SK-N-SH treated with all-trans-retinoic acid at 6 μM for 48 hours (cell line): ENCODE measurements around the gene MAML2.

ENCODE experiments used
- ATAC-seq: fragments of 200-7000 bp; cut with Tn5 transposase; 3 replicates; pipeline ENCODE4 v1.9.1; 2020; ENCODE audit warnings: mild to moderate bottlenecking, moderate library complexity
- ARNTL ChIP-seq: fragments of 450-650 bp; formaldehyde crosslinking; IDR thresholded peaks from 2 replicates; pipeline ENCODE4 v1.5.0; 2020; ENCODE audit warnings: low read depth, mild to moderate bottlenecking, moderate library complexity, borderline replicate concordance
- BACH2 ChIP-seq: fragments of 250-450 bp; sonication (Bioruptor Pico); IDR thresholded peaks from 2 replicates; pipeline ENCODE4 v1.9.0; 2021; ENCODE audit warnings: mild to moderate bottlenecking, borderline replicate concordance
- CSDC2 ChIP-seq: fragments of 250-450 bp; sonication (Bioruptor Pico); IDR thresholded peaks from 2 replicates; pipeline ENCODE4 v1.5.0; 2020; ENCODE audit warnings: mild to moderate bottlenecking, moderate library complexity
- ESRRG ChIP-seq: fragments of 250-450 bp; sonication (Bioruptor Pico); IDR thresholded peaks from 2 replicates; pipeline ENCODE4 v1.6.1; 2021; ENCODE audit warnings: mild to moderate bottlenecking
- GLIS3 ChIP-seq: fragments of 250-450 bp; sonication (Bioruptor Pico); IDR thresholded peaks from 2 replicates; pipeline ENCODE4 v1.5.0; 2020; ENCODE audit warnings: mild to moderate bottlenecking, moderate library complexity
- ISL1 ChIP-seq: fragments of 250-450 bp; sonication (Bioruptor Pico); IDR thresholded peaks from 2 replicates; pipeline ENCODE4 v2.1.2; 2022; ENCODE audit warnings: mild to moderate bottlenecking, moderate library complexity
- OSR1 ChIP-seq: fragments of 250-450 bp; sonication (Bioruptor Pico); IDR thresholded peaks from 2 replicates; pipeline ENCODE4 v1.8.0; 2022; ENCODE audit warnings: moderate library complexity, mild to moderate bottlenecking, inconsistent platforms
- PPARA ChIP-seq: fragments of 250-450 bp; sonication (Bioruptor Pico); IDR thresholded peaks from 2 replicates; pipeline ENCODE4 v1.5.0; 2020; ENCODE audit warnings: mild to moderate bottlenecking, borderline replicate concordance
- RARB ChIP-seq: fragments of 250-450 bp; sonication (Bioruptor Pico); IDR thresholded peaks from 2 replicates; pipeline ENCODE4 v1.8.0; 2021; ENCODE audit warnings: mild to moderate bottlenecking, moderate library complexity
- SNAI2 ChIP-seq: fragments of 250-450 bp; sonication (Bioruptor Pico); IDR thresholded peaks from 2 replicates; pipeline ENCODE4 v1.5.0; 2020; ENCODE audit warnings: mild to moderate bottlenecking, moderate library complexity
- TCF4 ChIP-seq: fragments of 250-450 bp; sonication (Bioruptor Pico); IDR thresholded peaks from 2 replicates; pipeline ENCODE4 v1.8.0; 2021; ENCODE audit warnings: mild to moderate bottlenecking, moderate library complexity, borderline replicate concordance
- TOX ChIP-seq: fragments of 250-450 bp; sonication (Bioruptor Pico); IDR thresholded peaks from 2 replicates; pipeline ENCODE4 v1.8.0; 2021; ENCODE audit warnings: mild to moderate bottlenecking, moderate library complexity, borderline replicate concordance
- TSHZ2 ChIP-seq: fragments of 250-450 bp; sonication (Bioruptor Pico); IDR thresholded peaks from 2 replicates; pipeline ENCODE4 v1.5.0; 2020; ENCODE audit warnings: mild to moderate bottlenecking, moderate library complexity
- ZFP3 ChIP-seq: fragments of 250-450 bp; sonication (Bioruptor Pico); IDR thresholded peaks from 2 replicates; pipeline ENCODE4 v1.5.0; 2020; ENCODE audit warnings: mild to moderate bottlenecking, moderate library complexity
- ZFP30 ChIP-seq: fragments of 450-650 bp; formaldehyde crosslinking; IDR thresholded peaks from 2 replicates; pipeline ENCODE4 v1.5.0; 2022; ENCODE audit warnings: mild to moderate bottlenecking, moderate library complexity
- ZNF565 ChIP-seq: fragments of 450-650 bp; formaldehyde crosslinking; conservative IDR thresholded peaks from 2 replicates; pipeline ENCODE4 v1.5.0; 2020; ENCODE audit warnings: low read depth, mild to moderate bottlenecking, moderate library complexity
- ZNF70 ChIP-seq: fragments of 450-650 bp; formaldehyde crosslinking; IDR thresholded peaks from 2 replicates; pipeline ENCODE4 v1.5.0; 2020; ENCODE audit warnings: mild to moderate bottlenecking, moderate library complexity
- ZNF8 ChIP-seq: fragments of 450-650 bp; formaldehyde crosslinking; IDR thresholded peaks from 2 replicates; pipeline ENCODE4 v1.5.0; 2020; ENCODE audit warnings: mild to moderate bottlenecking, moderate library complexity
- TF ChIP-seq, protein P1 (sequence below): fragments of 250-450 bp; sonication (Bioruptor Pico); IDR thresholded peaks from 2 replicates; pipeline ENCODE4 v1.8.0; 2020; ENCODE audit warnings: mild to moderate bottlenecking, moderate library complexity, borderline replicate concordance
- TF ChIP-seq, protein P2 (sequence below): fragments of 250-450 bp; sonication (Bioruptor Pico); IDR thresholded peaks from 2 replicates; pipeline ENCODE4 v1.8.0; 2021; ENCODE audit warnings: low read depth, mild to moderate bottlenecking, moderate library complexity, borderline replicate concordance

The MAML2 gene

DNA sequence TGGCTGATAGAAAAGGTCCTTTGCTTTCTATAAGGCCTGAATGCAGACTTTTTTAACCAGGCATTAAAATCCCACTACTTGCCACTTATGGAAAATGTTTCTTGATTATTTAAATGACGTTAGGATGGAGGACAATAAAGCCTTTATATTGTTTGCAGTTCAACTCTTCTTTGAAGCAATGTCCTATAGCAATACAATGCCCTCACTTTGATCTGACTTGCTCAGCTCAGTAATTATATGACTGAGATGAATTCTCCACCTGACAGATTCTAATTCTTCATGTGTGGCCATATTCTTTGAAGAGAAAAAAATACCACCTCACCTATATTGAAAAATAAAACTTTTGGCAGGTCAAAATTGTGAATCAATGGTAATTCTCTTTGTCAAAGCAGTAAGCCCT, 237.1 kb downstream of the MAML2 start (continued):
- TF ChIP-seq ZFP3 (CRISPR knock-in tag) (no peak), ZNF565 (CRISPR knock-in tag) (no peak), TOX (CRISPR knock-in tag) (no peak), TSHZ2 (CRISPR knock-in tag) (no peak), ZNF8 (no peak), CSDC2 (no peak)

- no peak for TF ChIP-seq ZFP30 (CRISPR knock-in tag)
- no peak for TF ChIP-seq TOX (CRISPR knock-in tag)
- TF ChIP-seq, protein P1, sequence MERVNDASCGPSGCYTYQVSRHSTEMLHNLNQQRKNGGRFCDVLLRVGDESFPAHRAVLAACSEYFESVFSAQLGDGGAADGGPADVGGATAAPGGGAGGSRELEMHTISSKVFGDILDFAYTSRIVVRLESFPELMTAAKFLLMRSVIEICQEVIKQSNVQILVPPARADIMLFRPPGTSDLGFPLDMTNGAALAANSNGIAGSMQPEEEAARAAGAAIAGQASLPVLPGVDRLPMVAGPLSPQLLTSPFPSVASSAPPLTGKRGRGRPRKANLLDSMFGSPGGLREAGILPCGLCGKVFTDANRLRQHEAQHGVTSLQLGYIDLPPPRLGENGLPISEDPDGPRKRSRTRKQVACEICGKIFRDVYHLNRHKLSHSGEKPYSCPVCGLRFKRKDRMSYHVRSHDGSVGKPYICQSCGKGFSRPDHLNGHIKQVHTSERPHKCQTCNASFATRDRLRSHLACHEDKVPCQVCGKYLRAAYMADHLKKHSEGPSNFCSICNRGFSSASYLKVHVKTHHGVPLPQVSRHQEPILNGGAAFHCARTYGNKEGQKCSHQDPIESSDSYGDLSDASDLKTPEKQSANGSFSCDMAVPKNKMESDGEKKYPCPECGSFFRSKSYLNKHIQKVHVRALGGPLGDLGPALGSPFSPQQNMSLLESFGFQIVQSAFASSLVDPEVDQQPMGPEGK (CRISPR knock-in tag): no peak
- 0 out of 2 replicates have a peak, but pooled peaks have one; percentile 71 for TF ChIP-seq CSDC2
- no peak for TF ChIP-seq ZNF8
- TF ChIP-seq ZFP3 (CRISPR knock-in tag): peak; percentile 45; the same call in 1 of the 2 replicates
- TF ChIP-seq ZNF70: no peak
- TF ChIP-seq SNAI2 (CRISPR knock-in tag): no peak
- TF ChIP-seq, protein P2, sequence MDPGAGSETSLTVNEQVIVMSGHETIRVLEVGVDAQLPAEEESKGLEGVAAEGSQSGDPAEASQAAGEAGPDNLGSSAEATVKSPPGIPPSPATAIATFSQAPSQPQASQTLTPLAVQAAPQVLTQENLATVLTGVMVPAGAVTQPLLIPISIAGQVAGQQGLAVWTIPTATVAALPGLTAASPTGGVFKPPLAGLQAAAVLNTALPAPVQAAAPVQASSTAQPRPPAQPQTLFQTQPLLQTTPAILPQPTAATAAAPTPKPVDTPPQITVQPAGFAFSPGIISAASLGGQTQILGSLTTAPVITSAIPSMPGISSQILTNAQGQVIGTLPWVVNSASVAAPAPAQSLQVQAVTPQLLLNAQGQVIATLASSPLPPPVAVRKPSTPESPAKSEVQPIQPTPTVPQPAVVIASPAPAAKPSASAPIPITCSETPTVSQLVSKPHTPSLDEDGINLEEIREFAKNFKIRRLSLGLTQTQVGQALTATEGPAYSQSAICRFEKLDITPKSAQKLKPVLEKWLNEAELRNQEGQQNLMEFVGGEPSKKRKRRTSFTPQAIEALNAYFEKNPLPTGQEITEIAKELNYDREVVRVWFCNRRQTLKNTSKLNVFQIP (CRISPR knock-in tag): no peak
- no peak for TF ChIP-seq BACH2
- no peak for TF ChIP-seq ARNTL (CRISPR knock-in tag)
- TF ChIP-seq ZNF565 (CRISPR knock-in tag): no peak
- TF ChIP-seq ESRRG (CRISPR knock-in tag): no peak
- no peak for TF ChIP-seq TSHZ2 (CRISPR knock-in tag)
- TF ChIP-seq RARB (CRISPR knock-in tag): no peak
- TF ChIP-seq ISL1 (CRISPR knock-in tag): peak; percentile 59
- TF ChIP-seq TCF4 (CRISPR knock-in tag): no peak
- ATAC-seq: peak; percentile 12; the same call in 1 of the 3 replicates
These were observed 237.6 kb downstream of the MAML2 start for GRCh38 chr11:96105197-96105895.

DNA sequence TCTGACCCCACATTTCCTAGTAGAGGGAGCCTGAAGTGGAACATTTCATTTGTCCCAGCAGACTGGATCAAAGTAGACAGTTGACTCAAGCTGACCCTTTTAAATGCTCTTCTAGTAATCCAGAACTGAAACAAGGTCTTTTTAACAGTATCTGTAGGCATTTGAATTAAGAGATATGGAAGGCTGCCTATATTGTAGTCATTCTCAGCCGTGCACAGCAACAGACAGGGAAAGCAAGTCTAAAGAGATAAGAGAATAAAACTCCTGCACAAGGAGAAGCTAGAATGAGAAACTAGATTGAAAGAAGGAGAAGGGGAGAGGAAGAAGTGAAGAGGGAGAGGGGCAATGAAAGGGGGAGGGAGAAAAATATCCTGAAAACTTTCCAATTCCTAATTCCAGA, 238.5 kb downstream of the MAML2 start:
- TF ChIP-seq PPARA (CRISPR knock-in tag): no peak
- TF ChIP-seq SNAI2 (CRISPR knock-in tag): no peak
- no peak for ATAC-seq

DNA sequence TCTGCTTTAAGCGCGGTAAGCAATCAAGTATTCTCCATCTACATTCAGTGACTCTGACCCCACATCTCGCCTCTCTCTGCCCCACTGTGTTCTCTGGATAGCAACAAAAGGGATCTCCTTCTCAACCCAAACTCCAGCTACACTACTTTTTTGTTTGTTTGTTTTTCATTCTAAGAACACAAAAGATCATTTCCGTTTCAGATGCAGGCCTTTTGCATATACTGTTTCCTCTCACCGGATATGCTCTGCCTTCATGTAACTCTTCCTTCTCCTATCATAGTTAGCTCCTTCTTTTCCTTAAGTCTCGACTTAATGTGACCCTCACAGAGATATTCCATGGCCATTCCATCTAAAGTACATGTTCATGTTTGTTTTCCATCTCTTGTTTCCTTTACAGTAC, 239.3 kb downstream of the MAML2 start:
- ATAC-seq: no peak
- TF ChIP-seq ESRRG (CRISPR knock-in tag) (no peak), ZFP30 (CRISPR knock-in tag) (no peak), TOX (CRISPR knock-in tag) (no peak), GLIS3 (CRISPR knock-in tag) (no peak), ISL1 (CRISPR knock-in tag) (no peak), CSDC2 (no peak), ZNF8 (no peak), ZNF565 (CRISPR knock-in tag) (no peak), OSR1 (CRISPR knock-in tag) (no peak), TSHZ2 (CRISPR knock-in tag) (no peak)
- TF ChIP-seq, protein P1 (CRISPR knock-in tag): no peak
